Right atrium auricular region (tissue), 2 donors: Measurements from ENCODE around the gene EN2. TPM values are rescaled to one million over a fixed set of nuclear protein-coding genes. Genes with fewer than 3 reads are reported as not detected.
A peak's percentile ranks its signal among the peaks of the same experiment; 100 is the strongest.

Experiments
- DNase-seq: peaks from one replicate; pipeline ENCODE4 v3.0.0-alpha.2; 2019; ENCODE audit warnings: low spot score
- H3K27ac ChIP-seq, 2 donors: fragments of 200-600 bp; sonication (generic); 1 replicate in 1 of 2; 2 replicates in 1 of 2; pipeline ENCODE4 v1.5.1; 2016 to 2019
- H3K27me3 ChIP-seq, 2 donors: fragments of 200-600 bp; sonication (generic); one replicate each; pipeline versions ENCODE4 v1.5.1 to v1.6.0; 2017 to 2019
- H3K36me3 ChIP-seq: fragments of 200-600 bp; sonication (generic); one replicate; pipeline ENCODE4 v1.5.1; 2016
- H3K4me1 ChIP-seq, 2 donors: fragments of 200-600 bp; sonication (generic); one replicate each; pipeline versions ENCODE4 v1.5.1 to v1.6.0; 2017 to 2019
- H3K4me3 ChIP-seq, 2 donors: fragments of 200-600 bp; sonication (generic); 1 replicate in 1 of 2; 2 replicates in 1 of 2; pipeline ENCODE4 v1.5.1; 2017 to 2019; ENCODE audit warnings: mild to moderate bottlenecking in 1 of 2, moderate library complexity in 1 of 2
- H3K9me3 ChIP-seq, 2 donors: fragments of 200-600 bp; sonication (generic); one replicate each; pipeline ENCODE4 v1.5.1; 2019
- total RNA-seq, 2 donors: library from RNA; depleted of rRNA; stranded (reverse); fragments of >200 nt; gene quantifications; one replicate each; pipeline ENCODE4 v1.1.0, GENCODE V29; 2016
- TF ChIP-seq, protein P1 (sequence below), 2 donors: fragments of 200-600 bp; sonication (generic); IDR thresholded peaks; one replicate each; pipeline ENCODE4 v1.5.1; 2019; ENCODE audit warnings: antibody characterized with exemption in 2 of 2

The EN2 gene
- total RNA-seq, 2 donors from 2014 or later, result not detected

DNA sequence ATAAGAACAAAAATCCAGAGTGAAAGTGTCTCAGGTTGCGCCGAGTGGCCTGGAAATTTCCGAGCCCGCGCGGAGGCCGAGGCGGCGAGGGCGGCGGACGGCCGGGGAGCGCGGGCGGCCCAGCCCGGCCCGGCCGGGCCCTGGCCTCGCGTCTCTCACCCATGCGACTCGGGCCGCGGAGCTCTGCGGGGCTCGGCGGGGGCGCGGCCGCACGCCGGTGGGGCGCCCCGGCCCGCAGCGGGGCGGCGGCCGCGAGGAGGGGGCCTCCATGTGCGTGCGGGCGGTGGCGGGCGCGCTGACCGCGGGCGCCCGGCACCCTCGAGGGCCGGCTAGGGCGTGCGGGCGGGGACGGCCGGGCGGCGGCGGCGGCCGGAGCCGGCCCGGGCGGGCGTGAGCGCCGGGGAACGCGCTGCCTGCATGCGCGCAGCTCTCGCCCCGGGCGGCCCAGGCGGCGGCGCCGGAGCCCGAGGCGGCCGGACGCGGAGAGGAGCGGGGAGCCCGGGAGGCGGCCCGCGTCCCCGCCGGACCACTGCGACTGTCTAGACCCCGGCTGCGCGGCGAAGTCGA lies 302 bp upstream of the EN2 start:
- Histone ChIP-seq H3K9me3 (no peaks in the 10 kb centered on the region), H3K36me3 (no peaks in the 10 kb centered on the region), H3K27me3 (peaks cover 50 to 89% of the 10 kb centered on the region in 2 donors), H3K4me1 (peaks cover 0 to 51% of the 10 kb centered on the region in 2 donors), H3K4me3 (peak overlapping the region; percentile 34 to 50), H3K27ac (no peak overlapping the region)
- TF ChIP-seq, protein P1, sequence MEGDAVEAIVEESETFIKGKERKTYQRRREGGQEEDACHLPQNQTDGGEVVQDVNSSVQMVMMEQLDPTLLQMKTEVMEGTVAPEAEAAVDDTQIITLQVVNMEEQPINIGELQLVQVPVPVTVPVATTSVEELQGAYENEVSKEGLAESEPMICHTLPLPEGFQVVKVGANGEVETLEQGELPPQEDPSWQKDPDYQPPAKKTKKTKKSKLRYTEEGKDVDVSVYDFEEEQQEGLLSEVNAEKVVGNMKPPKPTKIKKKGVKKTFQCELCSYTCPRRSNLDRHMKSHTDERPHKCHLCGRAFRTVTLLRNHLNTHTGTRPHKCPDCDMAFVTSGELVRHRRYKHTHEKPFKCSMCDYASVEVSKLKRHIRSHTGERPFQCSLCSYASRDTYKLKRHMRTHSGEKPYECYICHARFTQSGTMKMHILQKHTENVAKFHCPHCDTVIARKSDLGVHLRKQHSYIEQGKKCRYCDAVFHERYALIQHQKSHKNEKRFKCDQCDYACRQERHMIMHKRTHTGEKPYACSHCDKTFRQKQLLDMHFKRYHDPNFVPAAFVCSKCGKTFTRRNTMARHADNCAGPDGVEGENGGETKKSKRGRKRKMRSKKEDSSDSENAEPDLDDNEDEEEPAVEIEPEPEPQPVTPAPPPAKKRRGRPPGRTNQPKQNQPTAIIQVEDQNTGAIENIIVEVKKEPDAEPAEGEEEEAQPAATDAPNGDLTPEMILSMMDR (IDR thresholded peaks at IDR 0.05), result no peak
- no peak for DNase-seq

- peaks cover 0 to 43% of the 10 kb centered on the region in 2 donors for H3K4me1 ChIP-seq
- DNase-seq, result no peak
- TF ChIP-seq, protein P1 (IDR thresholded peaks at IDR 0.05), result no peak
- no peaks in the 10 kb centered on the region for H3K9me3 ChIP-seq
- H3K27ac ChIP-seq, result no peak overlapping the region
- peak overlapping the region in 1 of 2 donors; percentile 34 for H3K4me3 ChIP-seq
- H3K27me3 ChIP-seq, result peaks cover 41 to 82% of the 10 kb centered on the region in 2 donors
- H3K36me3 ChIP-seq, result no peaks in the 10 kb centered on the region
Observed at GRCh38 chr7:155458878-155459699, 1.2 kb downstream of the EN2 start.

- Histone ChIP-seq H3K9me3 (no peaks in the 10 kb centered on the region), H3K36me3 (no peaks in the 10 kb centered on the region), H3K4me1 (peaks cover 0 to 36% of the 10 kb centered on the region in 2 donors), H3K27me3 (peaks cover 42 to 76% of the 10 kb centered on the region in 2 donors), H3K27ac (no peak overlapping the region), H3K4me3 (no peak overlapping the region)
- TF ChIP-seq, protein P1 (IDR thresholded peaks at IDR 0.05), result no peak
- DNase-seq, result no peak
Observed at GRCh38 chr7:155459700-155460461, 2.0 kb downstream of the EN2 start.

DNA sequence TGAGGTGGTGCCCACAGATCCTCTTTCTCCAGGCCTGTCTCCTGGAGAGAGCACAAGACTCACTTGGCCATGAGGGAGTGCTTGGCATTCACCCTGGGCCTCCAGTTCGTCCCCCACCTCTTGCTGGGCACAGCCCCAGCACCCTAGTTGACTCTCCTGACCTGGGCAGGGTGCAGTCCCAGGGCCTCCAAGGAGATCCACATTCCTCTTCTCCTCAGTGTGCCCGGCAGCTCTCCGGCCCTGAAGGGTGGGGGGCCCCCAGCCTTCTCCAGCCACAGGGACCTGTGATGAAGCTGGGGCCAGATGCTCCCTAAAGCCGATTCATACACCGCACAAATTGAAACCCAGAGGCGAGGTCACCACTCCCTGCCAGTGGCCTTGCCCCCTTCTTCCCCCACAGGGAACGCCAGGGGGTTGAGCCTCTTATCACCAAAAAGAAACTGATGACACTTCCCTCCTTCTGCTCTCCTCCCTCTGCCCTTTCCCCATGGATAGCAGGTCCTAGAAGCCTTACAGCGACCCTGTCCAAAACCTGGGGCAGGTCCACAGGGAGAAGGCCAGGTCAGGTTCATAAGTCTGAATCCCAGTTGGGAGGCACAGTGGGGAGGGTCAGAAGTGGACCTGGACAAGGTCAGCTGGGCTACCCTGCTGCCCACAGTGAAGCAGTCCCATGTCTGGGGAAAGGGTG lies 3.1 kb downstream of the EN2 start:
- Histone ChIP-seq H3K27me3 (peaks cover 44 to 75% of the 10 kb centered on the region in 2 donors), H3K9me3 (no peaks in the 10 kb centered on the region), H3K36me3 (no peaks in the 10 kb centered on the region), H3K4me3 (no peak overlapping the region), H3K4me1 (peaks cover 0 to 34% of the 10 kb centered on the region in 2 donors), H3K27ac (no peak overlapping the region)
- TF ChIP-seq, protein P1 (IDR thresholded peaks at IDR 0.05), result no peak
- DNase-seq, result no peak

DNA sequence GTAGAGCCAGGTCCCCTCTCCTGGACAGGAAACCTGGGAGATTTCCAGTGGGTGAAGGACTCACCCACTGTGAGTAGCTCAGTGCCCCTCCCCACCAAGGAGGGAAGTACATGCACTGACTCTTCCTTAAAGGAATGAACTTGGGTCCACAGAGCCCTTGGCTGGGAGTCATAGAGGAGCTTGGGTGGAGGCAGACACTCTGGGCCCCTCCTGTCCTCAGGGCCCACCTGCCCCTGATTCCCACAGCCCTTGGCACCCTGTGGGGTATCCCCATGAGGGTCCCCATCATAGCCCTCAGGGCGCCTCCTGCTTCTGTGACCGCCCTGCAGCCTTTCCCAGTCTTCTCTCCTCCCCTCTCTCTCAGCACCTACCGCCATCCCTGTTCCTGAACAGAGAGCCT lies 3.7 kb downstream of the EN2 start:
- H3K4me3 ChIP-seq, result no peak overlapping the region
- TF ChIP-seq, protein P1 (IDR thresholded peaks at IDR 0.05), result no peak
- DNase-seq, result no peak
- H3K36me3 ChIP-seq, result no peaks in the 10 kb centered on the region
- peaks cover 0 to 34% of the 10 kb centered on the region in 2 donors for H3K4me1 ChIP-seq
- no peaks in the 10 kb centered on the region for H3K9me3 ChIP-seq
- no peak overlapping the region for H3K27ac ChIP-seq
- H3K27me3 ChIP-seq, result peaks cover 46 to 75% of the 10 kb centered on the region in 2 donors
